Ovary (tissue), 9 donors: ENCODE data around the gene NEUROG3. TPM values are rescaled to one million over a fixed set of nuclear protein-coding genes. Genes with fewer than 3 reads are reported as not detected.

ENCODE experiments used
- DNase-seq, 5 donors: peaks; one replicate each; pipeline ENCODE4 v3.0.0-alpha.2; 2019 to 2020
- H3K27ac ChIP-seq, 2 donors: fragments of 200-600 bp; one replicate each; pipeline versions ENCODE4 v1.5.1 to v1.8.0; 2019 to 2022
- H3K27me3 ChIP-seq: fragments of 200-600 bp; one replicate; pipeline ENCODE4 v1.8.0; 2022
- H3K36me3 ChIP-seq: fragments of 200-600 bp; sonication (generic); one replicate; pipeline ENCODE4 v1.5.1; 2019
- H3K4me1 ChIP-seq: one replicate; pipeline ENCODE4 v1.8.1; 2013; ENCODE audit warnings: mild to moderate bottlenecking, moderate library complexity; ENCODE audit not compliant: insufficient read depth
- H3K4me3 ChIP-seq: fragments of 200-600 bp; sonication (generic); one replicate; pipeline ENCODE4 v1.5.1; 2017
- H3K9me3 ChIP-seq, 2 donors: fragments of 200-600 bp in 1 of 2; sonication (generic) in 1 of 2; one replicate each; pipeline versions ENCODE4 v1.5.1 to v1.8.1; 2013 to 2019; ENCODE audit warnings: mild to moderate bottlenecking in 1 of 2, moderate library complexity in 1 of 2
- CTCF ChIP-seq, 3 donors: fragments of 450-650 bp in 2 of 3; fragments of 200-600 bp in 1 of 3; IDR thresholded peaks; one replicate each; pipeline versions ENCODE4 v1.5.1 to v1.8.0; 2016 to 2022; ENCODE audit warnings: antibody characterized with exemption in 3 of 3, mild to moderate bottlenecking in 1 of 3
- EP300 ChIP-seq: sonication (generic); formaldehyde crosslinking; IDR thresholded peaks from one replicate; pipeline ENCODE4 v1.6.1; 2017; ENCODE audit warnings: antibody characterized with exemption
- POLR2A ChIP-seq: fragments of 450-650 bp; IDR thresholded peaks from one replicate; pipeline ENCODE4 v1.6.1; 2017; ENCODE audit warnings: antibody characterized with exemption, mild to moderate bottlenecking, moderate library complexity
- WGBS, 3 donors: extraction: QIAGEN DNeasy Blood & Tissue Kit in 1 of 3; methylation state at CpG; one replicate each; pipeline versions ENCODE4 v1.1.5 to v1.1.7; 2013 to 2017; 5-methylcytosine and 5-hydroxymethylcytosine counted together
- intact Hi-C, 4 donors: fragments of 100-400 bp; cut with DNase I; formaldehyde crosslinking; loops; one replicate each; pipeline versions ENCODE4 v1.11.0 to v1.15.1; 2022 to 2023
- polyA plus RNA-seq, 2 donors: library from polyadenylated mRNA; stranded (reverse); fragments of 200-250 nt in 1 of 2; fragments of 350-450 nt in 1 of 2; fragmentation: Illumina TruSeq in 1 of 2; extraction: RNeasy Lipid Tissue Mini Kit (QIAGEN cat#74804) in 1 of 2; gene quantifications; one replicate each; pipeline ENCODE4 v1.2.3, GENCODE V29; 2013 to 2014
- total RNA-seq, 7 donors: library from RNA; depleted of rRNA in 2 of 7; stranded (reverse); fragments of >200 nt in 2 of 7; fragmentation: NEBNext Ultra II Directional in 3 of 7; extraction: Animal tissue kit (Norgen Biotek cat#: 25700) in 3 of 7; gene quantifications; one replicate each; pipeline versions ENCODE4 v1.1.0 to v1.2.4, GENCODE V29; 2016 to 2023
- donor health status: DM: no; HTN: no; CAD: no; lungs with moderate emphysema.
- donor health status: DM: no; HTN: no; CAD: no.
- donor health status: Bipolar disorder and iron deficiency.
- donor health status: DM: yes; HTN: yes; CAD: no.
- donor health status: DM: no; HTN: no; CAD: no.
- donor health status: DM: yes; HTN: yes; CAD: no.

Gene NEUROG3
- total and polyA plus RNA-seq, 9 donors = not detected

DNA sequence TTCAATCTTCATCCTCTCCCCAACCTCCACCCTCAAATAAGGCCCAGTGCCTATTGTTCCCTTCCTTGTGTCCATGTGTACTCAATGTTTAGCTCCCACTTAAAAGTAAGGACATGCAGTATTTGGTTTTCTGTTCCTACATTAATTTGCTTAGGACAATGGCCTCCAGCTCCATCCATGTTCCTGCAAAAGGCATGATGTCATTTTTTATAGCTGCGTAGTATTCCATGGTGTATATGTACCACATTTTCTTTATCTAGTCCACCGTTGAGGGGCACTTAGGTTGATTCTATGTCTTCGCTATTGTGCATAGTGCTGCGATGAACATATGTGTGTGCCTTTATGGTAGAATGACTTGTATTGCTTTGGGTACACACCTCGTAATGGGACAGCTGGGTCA, 7.2 kb upstream of the NEUROG3 start:
- TF ChIP-seq POLR2A = no peak
- TF ChIP-seq CTCF (IDR thresholded peaks at IDR 0.05) = no peak
- TF ChIP-seq EP300 = no peak
- Histone ChIP-seq H3K9me3 (no peaks in the 10 kb centered on the region), H3K27ac (no peak overlapping the region), H3K36me3 (no peaks in the 10 kb centered on the region), H3K4me1 (no peaks in the 10 kb centered on the region), H3K4me3 (no peak overlapping the region), H3K27me3 (no peaks in the 10 kb centered on the region)
- 71 to 83% (median 72%) methylated on average over 5 of the region's 5 CpGs for WGBS, 3 donors
- DNase-seq = no peak
- intact Hi-C loops = no loop called here

DNA sequence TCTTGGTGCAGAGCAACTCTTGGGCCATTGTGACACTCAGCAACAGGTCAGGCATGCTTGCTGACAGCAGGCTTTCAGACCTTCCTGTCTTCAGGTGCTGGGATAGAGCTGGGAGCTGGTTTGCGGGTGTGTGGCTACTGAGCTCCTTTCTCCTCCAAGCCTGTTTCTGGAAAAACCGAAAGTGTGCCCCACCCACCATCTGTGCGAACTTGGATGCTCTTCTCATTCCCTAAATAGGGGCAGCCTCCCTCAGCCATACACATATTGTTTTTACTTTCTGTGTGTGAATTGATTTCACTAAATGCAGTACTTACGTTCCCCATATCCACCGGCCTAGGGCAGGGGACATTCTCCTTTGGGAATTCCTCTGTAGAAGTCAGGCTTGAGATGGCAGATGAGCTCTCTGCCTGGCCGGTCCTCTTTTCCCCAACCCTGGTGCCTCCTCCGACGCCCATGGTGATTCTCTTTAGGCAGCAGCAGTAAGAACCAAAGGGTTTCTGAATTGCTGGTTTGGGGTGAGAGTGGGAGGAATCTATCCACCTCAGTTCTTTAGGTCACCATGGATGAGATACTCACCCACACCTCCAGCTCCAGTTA, 6.3 kb upstream of the NEUROG3 start:
- intact Hi-C loops = no loop called here
- H3K4me1 ChIP-seq = no peaks in the 10 kb centered on the region

DNA sequence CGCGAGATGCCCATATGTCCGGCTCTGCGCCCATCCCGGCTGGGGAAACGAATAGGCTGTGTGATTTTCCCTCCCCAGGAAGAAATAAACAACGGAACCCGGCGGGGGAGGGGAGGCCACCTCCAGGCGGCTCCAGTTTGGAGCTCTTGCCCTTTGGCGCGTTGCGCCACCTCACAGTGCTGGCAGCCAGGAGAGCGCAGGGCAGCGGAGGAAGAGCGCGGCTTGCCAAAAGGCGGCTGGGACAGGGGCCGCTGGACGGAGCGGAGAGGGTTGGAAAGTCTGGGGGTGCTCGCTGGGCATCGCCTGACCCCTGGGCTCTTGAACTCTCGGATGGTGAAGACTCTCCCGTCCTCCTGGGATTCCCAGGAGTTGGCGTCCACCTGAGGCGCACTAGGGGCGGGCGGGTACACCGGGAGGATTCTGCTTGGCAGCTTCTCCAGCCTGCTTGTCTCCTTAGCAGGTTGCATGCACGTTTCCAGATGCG, 5.3 kb upstream of the NEUROG3 start:
- Histone ChIP-seq H3K27ac (no peak overlapping the region), H3K9me3 (no peaks in the 10 kb centered on the region), H3K27me3 (no peaks in the 10 kb centered on the region), H3K36me3 (no peaks in the 10 kb centered on the region), H3K4me1 (no peaks in the 10 kb centered on the region), H3K4me3 (no peak overlapping the region)
- 1 to 3% (median 2%) methylated on average over 32 of the region's 32 CpGs for WGBS, 3 donors
- TF ChIP-seq EP300 (no peak), CTCF (IDR thresholded peaks at IDR 0.05) (no peak), POLR2A (no peak)
- intact Hi-C loops = no loop called here
- DNase-seq = no peak

More for the DNA sequence above, 6.3 kb upstream of the NEUROG3 start:
- H3K4me3 ChIP-seq = no peak overlapping the region
- 8 to 11% (median 10%) methylated on average over 8 of the region's 8 CpGs for WGBS, 3 donors
- no peaks in the 10 kb centered on the region for H3K9me3 ChIP-seq
- H3K27me3 ChIP-seq = no peaks in the 10 kb centered on the region
- TF ChIP-seq POLR2A (no peak), EP300 (no peak), CTCF (IDR thresholded peaks at IDR 0.05) (no peak)
- no peaks in the 10 kb centered on the region for H3K36me3 ChIP-seq
- H3K27ac ChIP-seq = no peak overlapping the region
- DNase-seq = no peak

GRCh38 chr10:69577268-69578232, 4.3 kb upstream of the NEUROG3 start:
- Histone ChIP-seq H3K36me3 (no peaks in the 10 kb centered on the region), H3K9me3 (no peaks in the 10 kb centered on the region), H3K27ac (no peak overlapping the region), H3K4me1 (peaks cover under 1% of the 10 kb centered on the region), H3K4me3 (no peak overlapping the region), H3K27me3 (no peaks in the 10 kb centered on the region)
- DNase-seq = no peak
- TF ChIP-seq CTCF (IDR thresholded peaks at IDR 0.05) (no peak), POLR2A (no peak), EP300 (no peak)
- WGBS, 3 donors = 0 to 1% (median 0%) methylated on average over 51 of the region's 51 CpGs
- intact Hi-C loops = no loop called here
